ENCODE measurements around the gene IDUA. TPM values are rescaled to one million over a fixed set of nuclear protein-coding genes. Genes with fewer than 3 reads are reported as not detected.
A peak's percentile ranks its signal among the peaks of the same experiment; 100 is the strongest.

Gene IDUA
- polyA plus RNA-seq, 1 donor (not counting 4 experiments of a cell fraction or from before 2014, with no cell fraction given): 1.2 TPM

- Histone ChIP-seq H3K9me3 (ENCODE audit: control insufficient read depth, low read depth, low read length) (no peaks in the 10 kb centered on the region), H3K9me1 (ENCODE audit: control insufficient read depth, extremely low read depth, insufficient read depth, low read length) (no peaks in the 10 kb centered on the region), H3K4me1 (ENCODE audit: control insufficient read depth, extremely low read depth, insufficient read depth, low read length) (peaks cover 32% of the 10 kb centered on the region), H4K20me1 (ENCODE audit: control insufficient read depth, extremely low read depth, insufficient read depth, low read length) (no peaks in the 10 kb centered on the region), H2AFZ (ENCODE audit: control insufficient read depth, low read length) (no peak overlapping the region), H3K4me2 (ENCODE audit: control insufficient read depth, extremely low read depth, insufficient read depth, low read depth, low read length) (no peak overlapping the region), H3K4me3 (ENCODE audit: control insufficient read depth in 2 of 3, extremely low read depth in 1 of 3, insufficient read depth in 2 of 3, low read depth in 1 of 3, low read length in 3 of 3) (no peak overlapping the region), H3K9ac (ENCODE audit: control insufficient read depth, extremely low read depth, insufficient read depth, low read length) (no peak overlapping the region), H3K27ac (ENCODE audit: control insufficient read depth, insufficient read depth, low read length) (no peak overlapping the region), H3K79me2 (ENCODE audit: control insufficient read depth, insufficient read depth, low read length) (no peaks in the 10 kb centered on the region), H3K27me3 (ENCODE audit: control insufficient read depth, extremely low read depth, insufficient read depth, low read length) (peaks cover 16% of the 10 kb centered on the region), H3K36me3 (ENCODE audit: control insufficient read depth in 2 of 2, extremely low read depth in 1 of 2, insufficient read depth in 2 of 2, low read length in 2 of 2) (no peaks in the 10 kb centered on the region)
- TF ChIP-seq EZH2 (IDR thresholded peaks at IDR 0.05; ENCODE audit: low read length) (no peak), CTCF (optimal IDR thresholded peaks at IDR 0.05 in 1 of 3, IDR thresholded peaks at IDR 0.05 in 1 of 3, conservative IDR thresholded peaks at IDR 0.05 in 1 of 3; ENCODE audit: extremely low read depth in 1 of 3, insufficient read depth in 2 of 3, low read length in 3 of 3) (no peak)
- FAIRE-seq: no peak
- dilution Hi-C loops (cut with MboI; ENCODE audit: extremely low pct_ligation_motif_present, low sequenced_read_pairs): no loop called here
- DNase-seq (ENCODE audit: low read depth, low spot score): no peak
Observed at GRCh38 chr4:1040344-1041146, 53.7 kb downstream of the IDUA start.

DNA sequence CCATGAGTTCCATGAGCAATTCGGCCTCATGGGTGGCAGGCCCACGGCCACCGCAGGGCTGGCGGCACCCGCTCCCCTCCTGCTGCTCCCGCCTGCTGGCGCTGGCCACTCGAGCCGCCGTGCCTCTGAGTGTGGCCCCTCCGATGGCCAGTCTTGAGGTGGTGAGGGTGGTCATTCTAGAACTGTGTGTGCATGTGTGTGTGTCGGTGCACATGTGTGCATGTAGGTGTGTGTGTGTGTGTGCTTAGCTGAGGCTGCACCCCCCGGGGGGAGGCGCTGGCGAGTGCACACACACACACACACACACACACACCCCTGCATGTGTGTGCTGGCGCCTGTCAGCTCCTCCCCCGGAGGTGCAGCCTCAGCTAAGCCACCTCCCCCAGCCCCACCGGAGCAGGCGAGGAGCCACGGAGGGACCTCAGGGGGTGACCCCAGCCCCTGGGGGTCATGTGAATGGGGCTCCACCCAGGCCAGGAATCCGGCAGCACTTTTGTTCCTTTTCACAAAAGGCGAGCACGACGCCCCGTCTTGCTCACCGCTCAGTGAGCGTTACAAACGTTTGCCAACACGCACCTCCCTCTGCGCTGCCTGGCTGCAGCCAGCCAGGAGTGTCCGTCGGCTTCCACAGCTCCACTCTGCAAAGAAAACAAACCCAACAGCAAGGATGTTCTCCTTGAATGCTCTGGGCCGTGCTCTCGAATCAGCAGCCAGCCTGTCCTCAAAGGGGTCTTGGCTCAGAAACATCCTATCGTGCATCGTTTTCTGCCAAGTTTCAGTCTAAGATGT lies 54.5 kb downstream of the IDUA start:
- Histone ChIP-seq H3K79me2 (ENCODE audit: control insufficient read depth, insufficient read depth, low read length) (no peaks in the 10 kb centered on the region), H3K4me2 (ENCODE audit: control insufficient read depth, extremely low read depth, insufficient read depth, low read depth, low read length) (peak overlapping the region; percentile 83), H3K4me3 (ENCODE audit: control insufficient read depth in 2 of 3, extremely low read depth in 1 of 3, insufficient read depth in 2 of 3, low read depth in 1 of 3, low read length in 3 of 3) (peak overlapping the region in 2 of 3 experiments; percentile 15 to 46), H3K9ac (ENCODE audit: control insufficient read depth, extremely low read depth, insufficient read depth, low read length) (peak overlapping the region; percentile 28), H3K4me1 (ENCODE audit: control insufficient read depth, extremely low read depth, insufficient read depth, low read length) (peaks cover 32% of the 10 kb centered on the region), H4K20me1 (ENCODE audit: control insufficient read depth, extremely low read depth, insufficient read depth, low read length) (no peaks in the 10 kb centered on the region), H3K27ac (ENCODE audit: control insufficient read depth, insufficient read depth, low read length) (no peak overlapping the region), H3K36me3 (ENCODE audit: control insufficient read depth in 2 of 2, extremely low read depth in 1 of 2, insufficient read depth in 2 of 2, low read length in 2 of 2) (no peaks in the 10 kb centered on the region), H3K9me1 (ENCODE audit: control insufficient read depth, extremely low read depth, insufficient read depth, low read length) (no peaks in the 10 kb centered on the region), H3K9me3 (ENCODE audit: control insufficient read depth, low read depth, low read length) (no peaks in the 10 kb centered on the region), H2AFZ (ENCODE audit: control insufficient read depth, low read length) (peak overlapping the region; percentile 46), H3K27me3 (ENCODE audit: control insufficient read depth, extremely low read depth, insufficient read depth, low read length) (peaks cover 18% of the 10 kb centered on the region)
- FAIRE-seq (no peak), DNase-seq (ENCODE audit: low read depth, low spot score) (no peak)
- dilution Hi-C loops (cut with MboI; ENCODE audit: extremely low pct_ligation_motif_present, low sequenced_read_pairs): no loop called here
- no peak for TF ChIP-seq EZH2 (IDR thresholded peaks at IDR 0.05; ENCODE audit: low read length)
- TF ChIP-seq CTCF (optimal IDR thresholded peaks at IDR 0.05 in 1 of 3, IDR thresholded peaks at IDR 0.05 in 1 of 3, conservative IDR thresholded peaks at IDR 0.05 in 1 of 3; ENCODE audit: extremely low read depth in 1 of 3, insufficient read depth in 2 of 3, low read length in 3 of 3): no peak
